Urinary bladder (tissue), 4 donors: Measurements from ENCODE around the gene HTT. TPM values are rescaled to one million over a fixed set of nuclear protein-coding genes. Genes with fewer than 3 reads are reported as not detected.

Experiments
- DNase-seq: peaks from one replicate; pipeline ENCODE4 v3.0.0-alpha.2; 2015; ENCODE audit errors: extremely low spot score
- H3K27ac ChIP-seq: one replicate; pipeline ENCODE4 v1.5.1; 2013; ENCODE audit warnings: low read depth, mild to moderate bottlenecking, moderate library complexity
- H3K36me3 ChIP-seq: one replicate; pipeline ENCODE4 v1.6.1; 2013; ENCODE audit warnings: mild to moderate bottlenecking, moderate library complexity; ENCODE audit not compliant: insufficient read depth
- H3K4me1 ChIP-seq: one replicate; pipeline ENCODE4 v1.6.1; 2013; ENCODE audit warnings: mild to moderate bottlenecking, moderate library complexity; ENCODE audit not compliant: insufficient read depth
- H3K4me3 ChIP-seq: one replicate; pipeline ENCODE4 v1.5.1; 2013; ENCODE audit warnings: low read depth, low read length
- WGBS: extraction: QIAGEN DNeasy Blood & Tissue Kit; methylation state at CpG from one replicate; pipeline ENCODE4 v1.1.7; 2013; 5-methylcytosine and 5-hydroxymethylcytosine counted together
- polyA plus RNA-seq: library from polyadenylated mRNA; stranded (reverse); fragments of 200-250 nt; gene quantifications from one replicate; pipeline ENCODE4 v1.2.3, GENCODE V29; 2013
- total RNA-seq: library from RNA; depleted of rRNA; stranded (reverse); fragments of >200 nt; gene quantifications from one replicate; pipeline ENCODE4 v1.2.3, GENCODE V29; 2014
- donor health status: healthy with polysubstance abuse.
- donor health status: healthy.

HTT gene
- total and polyA plus RNA-seq, 2 donors, result 14.7 to 80.4 TPM

DNA sequence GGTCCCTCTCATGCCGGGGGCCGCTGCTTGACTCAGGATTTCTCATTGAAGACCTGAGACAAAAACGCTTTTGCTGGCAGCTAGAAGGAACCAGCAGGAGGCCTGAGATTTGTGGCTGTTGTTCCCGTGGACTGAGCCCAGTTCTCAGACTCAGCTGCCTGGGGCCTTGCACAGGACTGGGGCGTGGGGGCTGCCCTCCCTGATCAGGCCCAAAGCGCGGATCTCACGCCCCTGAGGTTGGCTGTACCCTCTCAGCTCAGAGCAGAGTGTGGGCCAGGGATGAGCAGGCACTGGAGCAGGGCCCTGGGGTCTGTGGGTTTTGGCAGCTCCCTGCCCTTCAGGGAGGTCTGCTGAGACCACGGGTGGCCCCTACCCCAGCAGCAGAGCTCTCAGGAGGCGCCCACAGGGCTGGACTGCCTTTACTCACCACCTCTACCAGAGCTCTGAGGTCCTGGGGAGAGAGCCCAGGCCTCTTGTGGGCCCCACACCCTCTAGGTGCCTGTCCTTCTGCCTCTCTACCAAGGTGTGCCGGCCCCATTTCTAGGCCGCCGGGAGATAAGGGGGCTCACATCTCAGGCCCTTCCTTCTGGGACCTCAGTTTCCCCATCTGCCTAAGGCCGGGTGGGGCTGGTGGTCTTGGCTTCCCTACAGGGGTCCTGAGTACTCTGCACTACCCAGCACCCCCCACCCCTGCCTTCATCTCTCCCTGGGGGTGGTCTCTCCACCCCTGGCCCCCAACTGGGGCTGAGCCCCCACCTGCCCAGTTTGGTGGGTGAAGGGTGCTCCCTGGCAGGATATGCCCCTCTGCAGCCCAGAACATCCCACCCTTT lies 180.0 kb downstream of the HTT start:
- no peak for DNase-seq
- H3K4me3 ChIP-seq, result no peak overlapping the region
- H3K4me1 ChIP-seq, result no peaks in the 10 kb centered on the region
- H3K27ac ChIP-seq, result no peak overlapping the region
- 89% methylated on average over 14 of the region's 14 CpGs for WGBS
- no peaks in the 10 kb centered on the region for H3K36me3 ChIP-seq

DNA sequence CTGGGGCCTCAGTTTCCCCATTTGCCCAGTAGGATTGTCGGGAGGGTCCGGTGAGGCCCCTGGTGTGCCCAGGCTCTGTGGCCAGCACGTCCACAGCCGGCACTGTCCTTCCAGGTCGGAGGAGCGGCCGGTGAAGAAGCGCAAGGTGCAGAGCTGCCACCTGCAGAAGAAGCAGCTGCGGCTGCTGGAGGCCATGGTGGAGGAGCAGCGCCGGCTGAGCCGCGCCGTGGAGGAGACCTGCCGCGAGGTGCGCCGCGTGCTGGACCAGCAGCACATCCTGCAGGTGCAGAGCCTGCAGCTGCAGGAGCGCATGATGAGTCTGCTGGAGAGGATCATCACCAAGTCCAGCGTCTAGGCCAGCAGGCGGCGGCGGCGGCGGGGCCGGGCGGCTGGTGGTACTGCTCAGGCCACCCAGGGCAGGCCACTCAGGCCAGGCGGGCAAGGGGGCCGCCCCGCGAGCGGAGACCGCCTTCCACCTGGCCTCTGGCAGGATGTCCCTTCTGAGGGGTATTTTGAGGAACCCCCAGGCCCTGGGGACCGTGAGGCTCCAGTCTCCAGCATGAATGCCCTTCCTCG lies 181.2 kb downstream of the HTT start:
- no peak overlapping the region for H3K4me3 ChIP-seq
- H3K27ac ChIP-seq, result no peak overlapping the region
- H3K4me1 ChIP-seq, result no peaks in the 10 kb centered on the region
- no peaks in the 10 kb centered on the region for H3K36me3 ChIP-seq
- WGBS, result 96% methylated on average over 36 of the region's 36 CpGs
- no peak for DNase-seq

DNA sequence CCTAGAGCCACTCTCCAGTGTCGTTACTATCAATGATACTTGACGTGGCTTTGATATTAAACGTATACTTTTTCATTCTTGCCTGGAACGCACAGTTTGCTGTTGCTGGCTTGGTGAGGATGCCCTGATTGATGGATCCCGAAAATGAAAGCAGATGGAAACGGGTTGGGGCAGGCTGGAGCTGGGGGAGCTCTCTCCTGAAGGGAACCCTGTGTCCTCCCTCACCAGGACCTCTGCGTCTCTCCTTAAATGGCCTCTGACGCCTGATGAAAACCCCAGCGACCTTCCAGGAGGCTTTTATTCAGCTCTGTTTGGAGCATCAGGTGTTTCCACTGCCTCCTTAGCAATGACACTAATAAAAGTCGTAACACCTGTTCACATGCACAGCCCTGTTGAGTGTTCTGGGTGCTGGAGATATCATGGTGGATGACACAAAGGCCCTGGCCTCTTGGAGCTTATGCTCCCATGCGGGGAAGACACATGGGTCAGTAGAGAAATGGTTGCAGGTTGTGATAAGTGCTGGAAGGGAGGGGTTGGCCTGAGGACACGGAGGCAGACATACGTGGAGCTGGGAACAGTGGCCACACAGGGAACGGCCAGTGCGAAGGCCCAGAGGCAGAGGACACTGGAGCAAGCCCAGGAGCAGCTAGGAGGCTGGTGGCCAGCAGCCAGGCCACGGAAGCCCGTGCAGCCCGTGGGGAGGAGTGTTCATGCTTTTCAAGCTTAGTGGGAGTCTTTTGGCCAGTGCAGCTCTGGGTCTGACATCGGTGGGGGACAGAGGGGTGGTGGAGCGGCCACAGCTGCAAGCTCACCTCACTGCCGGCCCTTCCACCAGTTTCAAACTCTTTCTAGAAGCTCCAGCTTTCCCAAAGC lies 182.0 kb downstream of the HTT start:
- no peaks in the 10 kb centered on the region for H3K36me3 ChIP-seq
- DNase-seq, result no peak
- no peak overlapping the region for H3K27ac ChIP-seq
- no peak overlapping the region for H3K4me3 ChIP-seq
- H3K4me1 ChIP-seq, result no peaks in the 10 kb centered on the region
- WGBS, result 90% methylated on average over 21 of the region's 21 CpGs

DNA sequence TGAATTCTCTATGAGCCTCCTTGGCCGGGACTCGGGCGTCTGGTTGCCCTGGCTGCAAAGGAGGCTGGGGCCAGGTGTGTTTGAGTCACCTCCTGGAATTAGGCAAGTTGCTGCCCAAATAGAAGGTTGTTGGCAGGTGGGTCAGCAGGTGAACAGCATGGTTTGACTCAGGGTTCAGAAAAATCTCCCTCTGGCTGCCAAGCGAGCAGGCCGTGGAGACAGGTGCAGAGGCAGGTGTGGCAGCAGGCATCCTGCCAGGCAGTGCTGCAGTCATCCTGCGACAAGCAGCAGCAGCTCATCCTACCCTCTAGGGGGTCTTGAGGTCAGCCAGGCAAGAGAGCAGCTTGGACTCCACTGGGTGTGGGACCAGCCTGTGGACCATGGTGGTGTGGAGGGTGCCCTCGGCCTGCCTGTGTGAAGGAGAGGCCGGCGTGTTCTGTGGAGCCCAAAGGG lies 182.6 kb downstream of the HTT start:
- no peak for DNase-seq
- Histone ChIP-seq H3K36me3 (no peaks in the 10 kb centered on the region), H3K4me1 (no peaks in the 10 kb centered on the region), H3K27ac (no peak overlapping the region), H3K4me3 (no peak overlapping the region)
- 92% methylated on average over 9 of the region's 9 CpGs for WGBS

DNA sequence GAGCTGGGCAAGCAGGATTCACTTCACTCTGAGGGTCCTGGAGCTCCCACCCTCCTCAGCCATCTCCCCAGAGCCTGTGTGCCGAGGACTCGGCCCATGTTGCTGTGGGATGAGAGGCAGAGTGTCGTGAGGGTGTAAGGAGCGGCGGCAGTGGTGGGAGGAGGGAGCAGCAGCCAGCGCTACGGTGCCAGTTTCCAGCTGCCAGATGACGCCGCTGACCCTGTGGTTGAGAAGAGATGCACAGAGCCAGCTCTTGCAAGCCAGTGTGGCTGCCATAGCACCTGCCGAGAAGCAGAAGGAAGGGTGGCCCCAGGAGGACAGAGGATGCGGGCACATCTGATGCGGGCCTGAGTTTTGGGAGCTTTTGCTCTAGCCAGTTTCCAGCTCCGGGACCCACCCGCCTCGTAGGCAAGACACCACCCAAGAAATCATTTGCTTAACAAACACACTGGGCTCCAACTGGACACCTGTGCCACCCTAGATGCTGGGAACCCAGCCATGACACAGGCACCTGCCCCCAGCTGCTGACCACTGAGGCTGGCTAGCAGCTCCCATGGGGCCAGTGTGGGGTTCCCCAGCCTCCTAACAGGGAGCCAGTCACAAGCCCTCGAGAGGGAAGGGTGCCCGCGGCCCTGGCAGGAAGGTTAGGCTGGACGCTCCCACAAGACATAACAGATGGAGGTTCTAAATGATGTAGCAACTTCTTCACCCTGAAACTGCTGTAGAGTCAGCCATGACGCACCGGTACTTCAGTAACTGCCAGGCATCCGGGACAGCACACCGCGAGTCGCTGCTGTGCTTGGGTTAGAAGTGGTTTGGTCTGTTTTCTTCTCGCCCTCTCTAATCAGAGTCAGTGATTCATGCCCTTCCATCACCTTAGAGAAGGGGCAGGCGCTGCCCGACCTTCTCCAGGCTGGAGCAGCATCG lies 183.3 kb downstream of the HTT start:
- 92% methylated on average over 29 of the region's 29 CpGs for WGBS
- DNase-seq, result no peak
- Histone ChIP-seq H3K36me3 (no peaks in the 10 kb centered on the region), H3K27ac (no peak overlapping the region), H3K4me3 (no peak overlapping the region), H3K4me1 (no peaks in the 10 kb centered on the region)

DNA sequence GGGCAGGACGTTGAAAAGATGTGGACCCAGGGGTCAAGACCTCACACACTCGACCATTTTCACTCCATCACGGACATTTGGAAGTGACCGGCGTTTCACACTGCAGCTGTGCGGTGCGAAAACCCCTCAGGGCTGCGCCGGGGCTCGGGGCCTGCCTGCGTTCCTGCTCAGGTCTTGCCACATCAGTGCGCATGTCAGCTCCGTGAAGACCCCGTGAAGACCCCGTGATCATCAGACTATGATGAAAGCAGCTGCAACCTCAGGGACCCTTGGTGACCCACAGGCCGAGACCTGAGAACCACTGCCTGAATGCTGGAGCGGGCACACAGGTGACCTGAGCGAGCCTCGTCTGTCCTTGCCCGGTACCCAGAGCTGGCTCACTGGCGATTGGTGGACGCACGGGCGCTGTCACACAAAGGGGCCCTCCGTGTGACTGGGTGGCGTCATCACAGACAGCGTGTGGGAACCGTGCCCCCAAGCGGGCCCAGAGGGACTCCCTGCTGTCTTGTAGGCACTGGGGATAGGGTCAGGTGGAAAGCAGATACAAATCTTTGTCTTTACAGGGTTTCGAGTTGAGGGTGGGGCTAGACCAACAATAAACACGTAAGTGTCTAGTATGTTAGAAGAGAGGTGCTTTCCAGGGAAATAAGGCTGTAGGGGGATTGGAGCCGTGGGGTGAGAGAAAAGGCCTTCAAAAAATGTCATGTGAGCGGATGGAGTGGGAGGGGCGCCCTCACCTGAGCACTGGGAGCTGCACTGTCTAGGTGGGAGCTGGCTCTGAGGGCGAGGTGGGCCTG lies 187.1 kb downstream of the HTT start:
- DNase-seq, result no peak
- Histone ChIP-seq H3K4me1 (no peaks in the 10 kb centered on the region), H3K4me3 (no peak overlapping the region), H3K27ac (no peak overlapping the region), H3K36me3 (no peaks in the 10 kb centered on the region)
- WGBS, result 91% methylated on average over 35 of the region's 35 CpGs

DNA sequence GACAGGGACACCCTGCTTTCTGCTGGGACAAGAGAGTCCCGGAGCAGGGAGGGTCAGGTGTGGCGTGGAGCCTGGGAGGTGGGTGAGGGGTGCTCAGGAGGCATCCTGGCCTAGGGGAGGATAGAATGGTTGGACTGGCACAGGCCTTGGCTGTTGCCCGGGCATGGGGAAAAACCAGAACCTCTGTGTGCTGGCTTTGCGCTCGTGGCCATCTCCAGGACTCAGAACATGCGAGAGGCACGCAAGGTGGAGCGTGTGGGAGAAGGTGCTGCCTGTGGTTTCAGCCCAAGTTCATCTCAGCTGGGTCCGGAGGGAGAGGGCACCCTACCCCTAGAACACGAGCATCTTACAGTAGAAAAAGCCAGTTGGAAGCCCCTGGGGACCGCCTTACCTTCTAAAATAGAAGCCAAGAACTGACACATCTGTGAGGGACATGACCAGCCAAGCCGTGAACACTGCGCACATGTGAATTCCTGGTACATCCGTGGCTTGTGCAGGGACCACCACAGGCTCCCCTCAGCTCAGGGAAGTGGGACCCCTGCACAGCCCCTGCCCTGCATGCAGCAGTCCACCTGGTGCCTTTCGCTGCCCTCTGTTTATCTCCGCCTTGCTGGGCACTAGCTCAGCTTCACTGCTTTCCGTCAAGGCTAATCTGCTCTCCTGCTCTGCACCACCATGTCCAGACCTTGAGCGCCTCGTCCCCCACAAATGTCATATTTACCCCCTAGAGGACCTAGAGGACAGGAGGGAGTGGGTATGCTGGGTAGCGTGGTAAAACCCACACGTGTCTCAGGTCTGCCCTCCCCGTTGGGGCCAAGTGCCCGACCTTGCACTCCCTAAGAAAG lies 187.9 kb downstream of the HTT start:
- no peak for DNase-seq
- H3K4me3 ChIP-seq, result no peak overlapping the region
- WGBS, result 89% methylated on average over 23 of the region's 23 CpGs
- H3K4me1 ChIP-seq, result no peaks in the 10 kb centered on the region
- no peaks in the 10 kb centered on the region for H3K36me3 ChIP-seq
- no peak overlapping the region for H3K27ac ChIP-seq

DNA sequence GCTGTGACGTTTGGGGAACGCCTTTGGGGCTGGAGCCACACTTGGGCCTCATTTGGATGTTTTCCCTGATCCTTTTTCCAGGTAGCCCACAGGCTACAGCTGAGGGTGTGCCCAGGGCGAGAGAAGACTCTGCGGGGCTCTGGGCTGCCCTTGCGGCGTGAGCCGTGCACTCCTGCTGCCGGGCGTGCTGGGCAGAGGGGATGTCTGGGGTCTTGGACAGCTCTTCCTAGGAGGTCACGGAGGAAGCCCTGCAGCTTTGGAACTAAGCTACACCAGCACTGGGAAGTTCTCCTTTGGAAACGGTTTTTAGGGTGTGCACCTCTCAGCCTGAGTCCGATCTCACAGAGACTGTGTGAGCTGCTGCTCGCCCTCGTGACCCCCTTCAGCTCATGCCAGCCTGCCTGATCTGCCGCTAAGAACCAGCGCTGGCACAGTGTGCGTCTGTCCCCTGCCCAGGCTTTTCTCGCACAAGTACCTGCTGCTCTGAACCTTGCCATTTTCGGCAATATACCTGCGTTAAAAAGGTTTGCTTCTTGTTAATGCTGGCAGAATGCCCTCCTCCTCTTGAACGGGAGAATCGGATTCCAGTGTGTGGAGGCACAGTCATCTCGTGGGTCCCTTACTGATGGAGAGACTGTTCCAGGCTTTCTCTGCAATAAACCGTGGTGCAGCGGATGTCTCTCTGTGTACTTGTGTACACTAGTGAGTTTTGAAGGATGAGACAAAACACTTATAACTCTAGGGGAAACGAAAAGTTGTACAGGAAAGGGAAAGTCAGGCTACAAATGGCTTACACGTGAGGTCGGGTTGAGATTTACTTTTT lies 188.8 kb downstream of the HTT start:
- H3K4me1 ChIP-seq, result no peaks in the 10 kb centered on the region
- H3K27ac ChIP-seq, result no peak overlapping the region
- H3K4me3 ChIP-seq, result no peak overlapping the region
- H3K36me3 ChIP-seq, result no peaks in the 10 kb centered on the region
- DNase-seq, result no peak
- 76% methylated on average over 28 of the region's 28 CpGs for WGBS

DNA sequence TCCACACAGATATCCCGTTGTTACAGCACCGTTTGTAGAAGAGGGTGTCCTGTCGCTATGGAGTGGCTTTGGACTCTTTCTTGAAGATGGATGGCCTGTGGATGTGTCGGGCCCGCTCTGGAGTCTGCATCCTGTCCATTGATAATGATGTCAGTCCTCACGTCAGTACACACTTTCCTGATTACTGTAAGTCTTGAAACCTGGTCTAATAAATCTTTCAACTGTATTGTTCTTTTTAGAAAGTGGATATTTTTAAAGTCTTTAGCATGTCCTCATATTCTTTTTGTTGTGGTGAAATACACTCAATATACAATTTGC lies 189.4 kb downstream of the HTT start:
- WGBS, result 61% methylated on average over 6 of the region's 6 CpGs
- no peak for DNase-seq
- H3K4me1 ChIP-seq, result no peaks in the 10 kb centered on the region
- no peaks in the 10 kb centered on the region for H3K36me3 ChIP-seq
- H3K4me3 ChIP-seq, result no peak overlapping the region
- no peak overlapping the region for H3K27ac ChIP-seq

DNA sequence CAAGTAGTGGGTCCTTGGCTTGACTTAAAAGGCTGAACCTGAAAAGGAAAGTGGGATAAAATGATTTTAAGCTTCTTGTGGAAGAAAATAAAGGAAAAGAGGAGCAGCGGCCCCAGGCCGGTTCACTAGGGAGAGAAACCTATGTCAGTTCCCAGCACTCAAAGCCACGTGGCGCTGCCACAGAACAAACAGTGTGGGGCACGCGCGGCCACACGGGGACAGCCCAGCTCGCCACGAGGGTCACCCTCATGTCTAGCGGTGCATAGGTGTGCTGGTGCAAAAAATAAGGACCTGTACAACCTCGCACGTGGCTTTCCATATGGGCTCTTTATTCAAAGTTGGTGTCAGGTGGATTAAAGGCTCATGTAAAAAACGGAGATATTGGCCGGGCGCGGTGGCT lies 191.6 kb downstream of the HTT start:
- H3K27ac ChIP-seq, result no peak overlapping the region
- DNase-seq, result no peak
- no peaks in the 10 kb centered on the region for H3K4me1 ChIP-seq
- H3K36me3 ChIP-seq, result no peaks in the 10 kb centered on the region
- WGBS, result 94% methylated on average over 17 of the region's 17 CpGs
- no peak overlapping the region for H3K4me3 ChIP-seq

DNA sequence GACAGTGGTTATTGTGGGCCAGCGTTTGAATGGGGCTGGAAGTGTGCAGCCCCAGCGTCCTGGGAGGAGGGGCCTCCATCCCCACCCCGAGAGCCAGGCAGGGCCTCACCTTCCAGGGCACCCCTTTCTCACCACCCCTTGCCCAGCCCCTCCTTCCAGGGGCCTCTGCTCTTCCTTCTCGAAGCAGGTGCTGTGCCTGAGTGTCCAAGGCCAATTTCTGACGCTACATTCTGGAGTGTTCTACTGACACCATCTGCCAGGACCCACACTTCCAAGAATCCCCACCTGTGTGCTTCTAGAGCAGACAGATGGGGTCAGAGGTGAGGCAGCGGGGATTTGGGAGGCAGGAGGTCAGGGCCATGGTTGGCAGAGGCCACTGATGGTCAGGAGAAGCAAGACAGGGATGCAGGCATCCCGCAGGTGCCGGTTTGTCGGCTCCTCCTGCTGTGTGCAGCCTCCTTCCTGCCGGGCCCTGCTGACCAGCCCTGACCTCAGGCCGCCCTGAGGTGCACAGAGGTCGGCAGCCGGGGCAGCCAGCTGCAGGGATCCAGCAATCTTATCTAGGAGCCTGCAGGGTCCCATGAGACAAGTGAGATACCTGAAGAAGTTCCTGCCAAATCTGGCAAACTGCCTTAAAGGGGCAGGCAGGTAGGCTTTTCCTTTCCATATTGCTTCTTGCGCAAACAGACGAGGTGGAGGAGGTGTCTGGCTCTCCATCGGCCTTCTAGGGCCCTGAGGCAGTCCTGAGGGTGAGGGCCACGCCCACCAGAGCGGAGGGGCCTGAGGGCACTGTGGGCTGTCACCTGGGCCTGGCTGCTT lies 193.3 kb downstream of the HTT start:
- Histone ChIP-seq H3K36me3 (no peaks in the 10 kb centered on the region), H3K27ac (no peak overlapping the region), H3K4me3 (no peak overlapping the region), H3K4me1 (no peaks in the 10 kb centered on the region)
- no peak for DNase-seq
- 78% methylated on average over 18 of the region's 18 CpGs for WGBS
